ENCODE data around the gene EXD3.

Gene EXD3

DNA sequence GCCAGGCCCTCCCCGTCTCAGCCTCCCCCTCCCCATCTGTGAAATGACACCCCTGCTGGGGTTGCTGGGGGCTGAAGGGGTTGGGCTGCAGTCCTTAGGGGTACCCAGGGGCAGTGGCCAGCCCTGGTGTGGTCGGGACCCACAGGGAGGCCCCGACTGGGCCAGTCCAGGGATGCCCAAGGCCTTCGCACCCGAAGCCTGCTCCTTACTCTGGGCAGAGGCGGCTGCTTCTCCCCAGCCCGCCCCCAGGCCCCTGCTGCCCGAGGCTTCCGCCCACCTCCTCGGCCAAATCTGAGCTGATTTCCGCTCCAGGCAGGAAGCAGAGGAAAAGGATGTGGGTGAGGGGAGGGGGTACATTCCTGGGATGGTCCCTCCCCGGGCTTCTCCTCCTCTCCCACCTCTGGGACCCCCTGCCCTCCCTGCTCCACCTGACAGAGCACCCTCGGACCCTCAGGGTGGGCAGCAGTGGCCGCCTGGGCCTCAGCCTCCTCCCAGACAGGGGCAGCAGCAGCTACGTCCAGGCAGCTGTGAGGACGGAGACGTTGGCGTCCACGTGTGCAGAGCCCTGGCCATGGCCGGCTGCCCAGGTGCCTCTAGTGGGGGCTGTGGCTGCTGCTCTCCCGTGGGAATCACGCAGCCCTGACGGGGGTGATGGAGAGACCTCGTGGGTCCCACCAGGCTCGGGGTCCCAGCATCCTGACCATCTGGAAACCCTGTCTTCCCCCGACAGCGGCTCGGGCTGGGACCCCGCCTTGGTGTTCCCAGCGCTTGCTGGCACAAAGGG is 116.7 kb downstream of the EXD3 start:
- no peaks in the 10 kb centered on the region for H3K9me3 ChIP-seq (replicated peaks; ENCODE audit: low read length)
- no peak overlapping the region for H3K4me3 ChIP-seq (ENCODE audit: low read length)
- H3K36me3 ChIP-seq (ENCODE audit: insufficient read depth, low read length): no peaks in the 10 kb centered on the region
- H3K4me1 ChIP-seq (ENCODE audit: control insufficient read depth, insufficient read depth, low read length): peaks cover 22% of the 10 kb centered on the region
- H3K9ac ChIP-seq (ENCODE audit: low read depth, low read length): no peak overlapping the region
- H3K4me2 ChIP-seq (ENCODE audit: low read length): no peak overlapping the region
- H3K27me3 ChIP-seq (ENCODE audit: control insufficient read depth, insufficient read depth, low read length): peaks cover 11% of the 10 kb centered on the region

DNA sequence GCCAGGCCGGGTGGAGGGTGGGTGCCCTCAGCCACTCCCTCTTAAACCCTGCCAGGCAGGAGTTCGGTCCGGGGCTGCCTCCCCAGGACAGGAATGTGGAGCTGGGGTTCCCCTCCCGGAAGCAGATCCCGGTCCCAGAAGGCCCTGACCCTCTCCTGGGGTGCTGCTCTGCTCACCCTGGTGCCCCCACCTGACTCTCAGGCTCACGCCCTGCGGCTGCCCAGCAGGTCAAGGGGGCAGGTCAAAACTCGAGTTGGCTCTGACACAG is 117.2 kb downstream of the EXD3 start:
- H3K9ac ChIP-seq (ENCODE audit: low read depth, low read length): no peak overlapping the region

DNA sequence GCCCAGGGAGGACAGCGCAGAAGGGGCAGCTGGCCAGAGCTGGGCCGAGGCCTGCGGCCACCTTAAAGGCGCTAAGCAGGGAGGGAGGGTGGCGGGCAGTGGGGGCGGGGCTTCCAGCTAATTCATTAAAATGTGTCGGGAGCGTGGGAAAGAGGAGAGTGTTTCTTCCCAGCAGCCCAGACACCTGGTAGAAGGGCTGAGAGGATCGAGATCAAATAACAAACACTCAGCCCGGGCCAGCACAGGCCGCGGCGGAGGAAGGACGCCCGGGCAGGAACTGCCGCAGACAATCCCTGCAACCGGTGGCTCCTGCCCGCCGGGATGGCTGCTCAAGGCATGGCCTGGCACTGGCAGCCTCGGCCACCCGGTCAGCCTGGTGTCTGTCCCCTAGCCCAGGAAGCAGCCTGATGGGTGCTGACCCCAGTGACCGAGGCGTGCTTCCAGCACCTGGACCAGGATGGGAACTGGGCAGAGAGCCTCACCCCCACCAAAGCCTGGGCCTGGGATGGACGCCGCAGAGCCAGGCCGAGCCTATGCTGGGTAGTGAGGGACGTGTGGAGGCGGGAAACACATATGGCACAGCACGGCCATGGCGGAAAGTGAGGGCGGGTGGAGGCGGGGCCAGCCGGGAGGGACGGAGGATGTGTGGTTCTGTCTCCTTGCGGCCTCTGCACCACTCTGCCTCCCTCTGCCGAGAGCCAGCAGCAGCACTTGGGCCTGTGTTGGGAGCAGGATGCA is 117.7 kb downstream of the EXD3 start:
- H3K36me3 ChIP-seq (ENCODE audit: insufficient read depth, low read length): no peaks in the 10 kb centered on the region
- H3K4me1 ChIP-seq (ENCODE audit: control insufficient read depth, insufficient read depth, low read length): peaks cover 28% of the 10 kb centered on the region
- no peak overlapping the region for H3K4me3 ChIP-seq (ENCODE audit: low read length)
- H3K4me2 ChIP-seq (ENCODE audit: low read length): peak overlapping the region; percentile 58
- no peaks in the 10 kb centered on the region for H3K9me3 ChIP-seq (replicated peaks; ENCODE audit: low read length)
- H3K27me3 ChIP-seq (ENCODE audit: control insufficient read depth, insufficient read depth, low read length): peaks cover 18% of the 10 kb centered on the region
- no peak overlapping the region for H3K9ac ChIP-seq (ENCODE audit: low read depth, low read length)

More for the DNA sequence above, 117.2 kb downstream of the EXD3 start:
- peaks cover 14% of the 10 kb centered on the region for H3K27me3 ChIP-seq (ENCODE audit: control insufficient read depth, insufficient read depth, low read length)
- no peak overlapping the region for H3K4me2 ChIP-seq (ENCODE audit: low read length)
- no peaks in the 10 kb centered on the region for H3K36me3 ChIP-seq (ENCODE audit: insufficient read depth, low read length)
- H3K9me3 ChIP-seq (replicated peaks; ENCODE audit: low read length): no peaks in the 10 kb centered on the region
- H3K4me1 ChIP-seq (ENCODE audit: control insufficient read depth, insufficient read depth, low read length): peaks cover 27% of the 10 kb centered on the region
- H3K4me3 ChIP-seq (ENCODE audit: low read length): no peak overlapping the region

DNA sequence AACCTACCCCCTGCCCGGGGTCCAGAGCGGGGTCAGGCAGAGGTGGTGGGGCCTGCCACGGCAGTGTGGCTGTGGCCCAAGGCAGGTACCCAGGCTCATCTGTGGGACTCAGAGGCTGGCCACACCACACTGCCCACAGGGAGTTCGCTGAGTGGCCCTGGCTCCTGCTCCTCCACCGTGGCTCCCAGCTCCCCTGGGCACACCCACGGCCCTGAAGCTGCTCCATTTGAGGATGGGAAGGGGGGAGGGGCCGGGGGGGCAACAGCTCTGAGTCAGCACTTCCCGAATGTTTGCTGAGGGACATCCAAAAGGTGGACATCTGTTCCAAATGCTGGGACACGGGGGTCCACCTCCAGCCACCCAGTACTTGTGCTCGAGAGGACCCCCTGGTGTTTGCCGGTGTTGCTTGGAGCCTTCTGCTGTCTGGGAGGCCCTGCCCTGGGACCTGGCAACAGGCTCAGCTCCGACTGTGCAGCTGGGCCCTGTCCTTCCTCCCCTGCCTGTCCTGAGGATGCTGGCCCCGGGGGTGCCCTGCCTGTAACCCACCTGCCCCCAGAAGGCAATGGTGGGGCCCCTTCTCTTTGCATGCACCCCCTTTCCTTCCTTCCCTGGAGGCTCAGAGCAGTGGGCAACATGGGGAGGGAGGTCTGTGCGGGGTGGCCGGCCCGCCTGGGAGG is 118.4 kb downstream of the EXD3 start:
- peaks cover 28% of the 10 kb centered on the region for H3K4me1 ChIP-seq (ENCODE audit: control insufficient read depth, insufficient read depth, low read length)
- no peak overlapping the region for H3K4me2 ChIP-seq (ENCODE audit: low read length)
- H3K36me3 ChIP-seq (ENCODE audit: insufficient read depth, low read length): no peaks in the 10 kb centered on the region
- no peak overlapping the region for H3K4me3 ChIP-seq (ENCODE audit: low read length)
- H3K9me3 ChIP-seq (replicated peaks; ENCODE audit: low read length): no peaks in the 10 kb centered on the region
- peaks cover 25% of the 10 kb centered on the region for H3K27me3 ChIP-seq (ENCODE audit: control insufficient read depth, insufficient read depth, low read length)
- no peak overlapping the region for H3K9ac ChIP-seq (ENCODE audit: low read depth, low read length)

DNA sequence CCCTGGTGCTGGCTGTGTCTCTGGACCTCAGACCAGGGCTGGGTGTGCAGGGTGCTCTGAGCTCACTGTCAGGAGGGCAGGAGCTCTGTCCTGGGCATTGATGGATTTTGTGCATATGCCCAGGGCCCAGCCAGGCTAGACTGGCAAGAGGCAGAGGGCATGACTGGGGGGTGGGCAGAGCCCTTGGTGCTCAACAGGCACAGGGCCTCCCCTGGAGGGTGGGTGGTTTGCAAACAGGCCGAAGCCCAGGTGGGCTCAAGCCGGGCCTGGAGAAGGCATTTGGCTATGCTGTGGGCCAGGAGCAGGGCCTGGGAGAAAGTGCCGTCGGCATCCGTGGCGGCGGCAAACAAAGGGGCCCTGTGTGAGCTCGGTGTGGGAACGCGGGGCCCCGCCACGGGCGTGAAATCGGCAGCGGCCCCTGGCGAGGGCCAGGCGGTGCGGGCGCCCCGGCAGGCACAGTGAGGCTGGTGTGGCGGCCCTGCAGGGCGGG is 119.0 kb downstream of the EXD3 start:
- Histone ChIP-seq H3K4me1 (ENCODE audit: control insufficient read depth, insufficient read depth, low read length) (peaks cover 28% of the 10 kb centered on the region), H3K4me3 (ENCODE audit: low read length) (no peak overlapping the region), H3K36me3 (ENCODE audit: insufficient read depth, low read length) (no peaks in the 10 kb centered on the region), H3K9ac (ENCODE audit: low read depth, low read length) (no peak overlapping the region), H3K4me2 (ENCODE audit: low read length) (no peak overlapping the region), H3K9me3 (replicated peaks; ENCODE audit: low read length) (no peaks in the 10 kb centered on the region), H3K27me3 (ENCODE audit: control insufficient read depth, insufficient read depth, low read length) (peaks cover 30% of the 10 kb centered on the region)

DNA sequence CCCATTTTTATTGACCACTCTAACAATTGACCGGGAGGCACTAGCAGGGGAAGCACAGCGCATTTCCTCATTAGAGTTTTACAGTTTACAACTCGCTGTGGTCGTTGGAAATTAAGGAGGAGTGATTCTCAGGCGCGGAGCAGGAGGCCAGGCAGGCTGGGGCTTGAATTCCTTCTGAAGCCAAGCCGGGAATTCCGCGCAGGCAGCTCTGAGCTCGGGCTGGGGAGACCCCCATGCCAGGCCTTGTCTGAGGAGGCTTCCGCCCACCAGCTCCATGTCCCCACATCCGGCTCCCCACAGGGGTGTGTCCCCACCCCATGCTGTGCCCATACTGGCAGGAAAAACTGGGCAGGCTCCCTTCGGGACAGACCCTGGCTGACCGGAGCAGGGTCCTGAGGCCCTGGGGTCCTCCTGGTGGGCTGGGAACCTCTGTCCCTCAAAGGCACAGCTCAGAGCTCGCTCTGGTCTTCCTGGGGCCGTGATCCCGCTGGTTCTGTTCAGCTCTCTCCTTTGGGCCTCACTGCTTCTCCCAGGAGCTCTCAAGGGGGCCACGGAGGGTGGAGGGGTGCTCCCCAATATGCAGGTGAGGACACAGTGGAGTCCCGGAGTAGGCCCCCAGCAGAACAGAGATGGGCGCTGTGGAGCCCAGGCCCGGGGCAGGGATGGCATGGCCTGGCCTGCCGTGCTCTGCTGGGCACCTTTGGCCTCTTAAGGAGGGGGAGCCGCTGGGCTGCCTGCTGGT is 119.6 kb downstream of the EXD3 start:
- no peaks in the 10 kb centered on the region for H3K9me3 ChIP-seq (replicated peaks; ENCODE audit: low read length)
- H3K36me3 ChIP-seq (ENCODE audit: insufficient read depth, low read length): no peaks in the 10 kb centered on the region
- peaks cover 36% of the 10 kb centered on the region for H3K27me3 ChIP-seq (ENCODE audit: control insufficient read depth, insufficient read depth, low read length)
- H3K9ac ChIP-seq (ENCODE audit: low read depth, low read length): no peak overlapping the region
- H3K4me2 ChIP-seq (ENCODE audit: low read length): no peak overlapping the region
- H3K4me1 ChIP-seq (ENCODE audit: control insufficient read depth, insufficient read depth, low read length): peaks cover 28% of the 10 kb centered on the region
- H3K4me3 ChIP-seq (ENCODE audit: low read length): no peak overlapping the region

DNA sequence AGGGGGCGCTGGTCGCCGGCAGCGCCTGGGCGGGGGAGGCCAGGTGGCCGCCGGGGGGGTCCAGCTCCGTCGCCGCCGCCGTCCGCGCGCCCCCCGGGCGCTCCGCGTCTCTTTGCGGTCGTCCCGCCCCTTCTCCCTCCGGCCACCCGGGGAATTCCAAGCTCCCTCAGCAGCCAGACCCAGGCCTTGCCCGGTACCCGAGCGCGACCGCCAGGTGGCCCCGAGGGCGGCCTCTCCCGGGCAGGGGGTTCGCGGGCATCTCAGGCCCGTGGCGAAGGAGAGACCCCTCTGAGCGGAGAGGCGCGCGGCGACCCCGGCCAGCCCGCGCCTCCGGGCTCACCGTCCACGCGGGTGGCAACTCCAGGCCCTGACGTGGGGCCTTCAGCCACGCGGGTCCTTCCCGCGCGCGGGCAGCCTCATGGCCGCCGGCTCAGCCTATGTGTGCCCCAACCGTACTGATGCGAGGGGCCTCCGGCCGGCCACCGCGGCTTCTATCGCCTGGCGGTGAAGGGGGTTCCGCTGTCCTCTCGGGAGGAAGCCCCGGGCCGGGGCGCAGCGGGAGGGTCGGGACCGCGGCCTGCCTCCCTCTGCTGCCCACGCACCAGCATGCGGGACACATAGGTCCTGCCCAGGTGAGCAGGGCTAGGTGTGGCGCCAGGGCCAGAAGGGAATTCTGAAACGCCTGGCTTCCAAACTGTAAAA is 120.4 kb downstream of the EXD3 start:
- H3K4me1 ChIP-seq (ENCODE audit: control insufficient read depth, insufficient read depth, low read length): peaks cover 28% of the 10 kb centered on the region
- H3K9ac ChIP-seq (ENCODE audit: low read depth, low read length): no peak overlapping the region
- H3K4me3 ChIP-seq (ENCODE audit: low read length): peak overlapping the region; percentile 62
- H3K36me3 ChIP-seq (ENCODE audit: insufficient read depth, low read length): no peaks in the 10 kb centered on the region
- H3K4me2 ChIP-seq (ENCODE audit: low read length): peak overlapping the region; percentile 73
- peaks cover 42% of the 10 kb centered on the region for H3K27me3 ChIP-seq (ENCODE audit: control insufficient read depth, insufficient read depth, low read length)
- no peaks in the 10 kb centered on the region for H3K9me3 ChIP-seq (replicated peaks; ENCODE audit: low read length)

DNA sequence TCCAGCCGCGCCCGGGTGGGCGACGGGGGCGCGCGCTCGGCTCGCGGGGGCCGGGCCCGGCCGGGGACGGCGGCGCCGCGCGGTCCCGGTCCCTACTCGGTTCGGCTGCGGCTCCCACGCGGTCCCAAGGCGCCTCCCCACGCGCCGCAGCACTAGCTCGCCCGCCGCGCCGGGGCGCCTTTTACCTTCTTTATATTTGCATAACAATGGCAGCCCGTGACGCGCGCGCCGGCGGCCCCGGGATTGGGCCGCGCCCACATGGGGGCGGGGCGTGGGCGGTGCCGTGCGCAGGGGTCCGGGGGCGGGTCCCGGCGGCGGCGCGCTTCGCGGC is 120.9 kb downstream of the EXD3 start, which contains the start of gene NRARP:
TSS of gene NRARP (minus strand) at position 154 of the 331 bp plus-strand sequence. CDS start 343 bp downstream, outside the sequence.
- Histone ChIP-seq H3K36me3 (ENCODE audit: insufficient read depth, low read length) (no peaks in the 10 kb centered on the region), H3K27me3 (ENCODE audit: control insufficient read depth, insufficient read depth, low read length) (peaks cover 45% of the 10 kb centered on the region), H3K4me2 (ENCODE audit: low read length) (peak within 1 kb of the TSS; percentile 82), H3K9ac (ENCODE audit: low read depth, low read length) (no peak within 1 kb of the TSS), H3K9me3 (replicated peaks; ENCODE audit: low read length) (no peaks in the 10 kb centered on the region), H3K4me3 (ENCODE audit: low read length) (peak within 1 kb of the TSS; percentile 62), H3K4me1 (ENCODE audit: control insufficient read depth, insufficient read depth, low read length) (peaks cover 28% of the 10 kb centered on the region)

DNA sequence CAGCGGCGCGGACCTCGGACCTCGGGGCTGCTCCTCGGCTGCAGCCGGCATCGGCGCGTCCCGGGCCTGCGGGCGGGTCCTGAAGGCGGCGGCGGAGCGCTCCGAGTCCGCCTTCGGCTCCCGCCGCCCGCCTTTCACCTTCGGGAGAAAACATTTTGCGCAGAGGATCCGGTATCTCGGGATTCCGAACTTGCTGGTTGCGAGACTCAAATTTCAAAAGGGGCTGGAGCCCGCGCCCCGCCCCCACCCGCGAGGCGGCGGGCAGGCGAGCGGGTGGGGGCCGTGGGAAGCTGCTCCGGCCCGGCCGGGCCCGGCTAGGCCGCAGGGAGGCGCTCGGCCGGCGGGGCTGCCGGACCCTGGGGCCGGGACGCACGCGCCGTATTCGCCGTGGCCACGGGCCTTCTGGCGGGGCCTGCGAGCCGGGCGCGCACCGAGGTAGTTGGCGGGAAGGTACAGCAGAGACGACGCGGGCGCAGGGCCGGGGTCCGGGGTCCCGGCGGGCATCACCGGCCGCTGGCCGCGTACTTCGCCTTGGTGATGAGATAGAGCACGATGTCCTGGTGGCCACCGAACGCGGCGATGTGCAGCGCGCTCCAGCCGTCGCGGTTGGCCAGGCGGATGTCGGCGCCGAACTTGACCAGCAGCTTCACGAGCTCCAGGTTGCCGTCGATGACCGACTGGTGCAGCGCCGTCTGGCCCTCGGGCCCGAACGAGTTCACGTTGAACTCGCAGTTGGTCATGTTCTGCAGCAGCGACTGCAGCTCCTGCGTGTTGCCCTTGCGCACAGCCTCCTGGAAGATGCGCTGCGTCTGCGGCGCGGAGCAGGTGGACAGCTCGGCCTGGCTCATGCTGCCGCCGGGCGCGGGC is 121.6 kb downstream of the EXD3 start:
- Histone ChIP-seq H3K9me3 (replicated peaks; ENCODE audit: low read length) (no peaks in the 10 kb centered on the region), H3K36me3 (ENCODE audit: insufficient read depth, low read length) (no peaks in the 10 kb centered on the region), H3K9ac (ENCODE audit: low read depth, low read length) (no peak overlapping the region), H3K4me3 (ENCODE audit: low read length) (peak overlapping the region; percentile 60), H3K4me1 (ENCODE audit: control insufficient read depth, insufficient read depth, low read length) (peaks cover 31% of the 10 kb centered on the region), H3K27me3 (ENCODE audit: control insufficient read depth, insufficient read depth, low read length) (peaks cover 48% of the 10 kb centered on the region), H3K4me2 (ENCODE audit: low read length) (peak overlapping the region; percentile 82)

DNA sequence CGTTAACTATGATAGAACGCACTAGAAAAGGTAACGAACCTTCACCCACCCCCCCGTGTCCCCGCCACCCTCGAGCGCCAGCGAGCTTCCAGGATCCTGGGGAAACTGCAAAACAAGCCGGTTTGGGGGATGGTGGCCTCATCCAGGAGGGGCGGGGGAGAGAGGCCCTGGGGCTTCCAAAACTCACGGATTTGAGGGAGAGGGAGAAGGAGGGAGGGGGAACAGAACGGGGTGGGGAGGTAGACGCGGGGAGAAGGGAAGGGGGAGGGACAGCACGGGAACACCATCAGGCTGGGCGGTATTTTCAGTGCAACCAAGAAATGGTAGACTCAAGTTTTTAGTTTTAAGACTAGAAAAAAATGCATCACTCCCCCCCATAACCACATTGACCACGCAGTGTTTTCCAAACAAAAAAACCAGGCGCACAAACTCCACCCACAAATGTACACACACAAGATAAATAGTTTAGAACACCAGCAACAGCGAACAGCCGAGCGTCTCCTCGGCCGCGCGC is 122.3 kb downstream of the EXD3 start:
- peaks cover 25% of the 10 kb centered on the region for H3K4me1 ChIP-seq (ENCODE audit: control insufficient read depth, insufficient read depth, low read length)
- peak overlapping the region; percentile 60 for H3K4me3 ChIP-seq (ENCODE audit: low read length)
- no peaks in the 10 kb centered on the region for H3K36me3 ChIP-seq (ENCODE audit: insufficient read depth, low read length)
- no peaks in the 10 kb centered on the region for H3K9me3 ChIP-seq (replicated peaks; ENCODE audit: low read length)
- no peak overlapping the region for H3K9ac ChIP-seq (ENCODE audit: low read depth, low read length)
- H3K4me2 ChIP-seq (ENCODE audit: low read length): peak overlapping the region; percentile 82
- peaks cover 51% of the 10 kb centered on the region for H3K27me3 ChIP-seq (ENCODE audit: control insufficient read depth, insufficient read depth, low read length)
